Measurements from ENCODE around the gene ALDOB. TPM values are rescaled to one million over a fixed set of nuclear protein-coding genes. Genes with fewer than 3 reads are reported as not detected.
A peak's percentile ranks its signal among the peaks of the same experiment; 100 is the strongest.

ALDOB gene
- total and polyA plus RNA-seq, 2 experiments from 2014 or later: not detected

DNA sequence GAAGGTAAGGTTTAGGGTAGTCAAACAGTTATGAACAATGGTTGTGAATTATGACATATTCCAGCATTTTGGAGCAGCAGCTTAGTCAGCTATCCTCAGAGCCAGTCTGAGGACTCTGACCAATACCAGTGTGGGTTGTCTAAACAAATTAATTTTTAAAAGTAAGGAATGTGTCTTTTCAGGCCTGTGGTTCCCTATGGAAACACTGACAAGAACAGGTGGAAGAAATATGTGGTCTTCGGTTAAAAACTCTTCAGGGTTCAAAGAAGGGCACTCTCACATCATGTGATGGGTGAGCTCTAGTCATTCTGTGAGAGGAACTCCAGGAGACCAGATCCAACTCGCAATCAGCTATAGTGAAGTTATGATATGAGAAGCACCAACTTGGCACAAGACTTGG lies 33.5 kb upstream of the ALDOB start:
- Histone ChIP-seq H3F3A (replicated peaks; ENCODE audit: low read depth) (no peaks in the 10 kb centered on the region), H3K36me3 (ENCODE audit: insufficient read depth) (no peaks in the 10 kb centered on the region), H3K27me3 (ENCODE audit: insufficient read depth) (no peaks in the 10 kb centered on the region), H3K4me3 (no peak overlapping the region), H3K79me2 (replicated peaks; ENCODE audit: insufficient read depth) (no peaks in the 10 kb centered on the region), H4K20me1 (replicated peaks; ENCODE audit: insufficient read depth) (no peaks in the 10 kb centered on the region), H3K4me2 (0 out of 2 replicates have a peak overlapping the region, but pooled peaks have one; percentile 25), H3K4me1 (ENCODE audit: insufficient read depth) (peaks cover 32% of the 10 kb centered on the region), H2AFZ (no peak overlapping the region), H3K27ac (ENCODE audit: low read depth) (no peak overlapping the region), H3K9me2 (ENCODE audit: insufficient read depth) (no peaks in the 10 kb centered on the region)
- H3K27ac Mint-ChIP-seq: no peak overlapping the region; the same call in 1 of the 2 replicates
- TF ChIP-seq EZH2phosphoT487 (IDR thresholded peaks at IDR 0.05; ENCODE audit: unreplicated experiment) (no peak), NANOG (IDR thresholded peaks at IDR 0.05; ENCODE audit: borderline replicate concordance) (no peak), ZNF331 (CRISPR knock-in tag; IDR thresholded peaks at IDR 0.05; ENCODE audit: low read depth) (no peak), CREB1 (CRISPR knock-in tag; IDR thresholded peaks at IDR 0.05; ENCODE audit: low read depth) (no peak), JUNB (IDR thresholded peaks at IDR 0.05; ENCODE audit: unreplicated experiment) (no peak), ZNF114 (CRISPR knock-in tag; IDR thresholded peaks at IDR 0.05) (no peak), STAT1 (IDR thresholded peaks at IDR 0.05; ENCODE audit: unreplicated experiment) (no peak)
- TF ChIP-seq, protein P1, sequence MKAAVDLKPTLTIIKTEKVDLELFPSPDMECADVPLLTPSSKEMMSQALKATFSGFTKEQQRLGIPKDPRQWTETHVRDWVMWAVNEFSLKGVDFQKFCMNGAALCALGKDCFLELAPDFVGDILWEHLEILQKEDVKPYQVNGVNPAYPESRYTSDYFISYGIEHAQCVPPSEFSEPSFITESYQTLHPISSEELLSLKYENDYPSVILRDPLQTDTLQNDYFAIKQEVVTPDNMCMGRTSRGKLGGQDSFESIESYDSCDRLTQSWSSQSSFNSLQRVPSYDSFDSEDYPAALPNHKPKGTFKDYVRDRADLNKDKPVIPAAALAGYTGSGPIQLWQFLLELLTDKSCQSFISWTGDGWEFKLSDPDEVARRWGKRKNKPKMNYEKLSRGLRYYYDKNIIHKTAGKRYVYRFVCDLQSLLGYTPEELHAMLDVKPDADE (IDR thresholded peaks at IDR 0.05): no peak
- TF ChIP-seq, protein P2, sequence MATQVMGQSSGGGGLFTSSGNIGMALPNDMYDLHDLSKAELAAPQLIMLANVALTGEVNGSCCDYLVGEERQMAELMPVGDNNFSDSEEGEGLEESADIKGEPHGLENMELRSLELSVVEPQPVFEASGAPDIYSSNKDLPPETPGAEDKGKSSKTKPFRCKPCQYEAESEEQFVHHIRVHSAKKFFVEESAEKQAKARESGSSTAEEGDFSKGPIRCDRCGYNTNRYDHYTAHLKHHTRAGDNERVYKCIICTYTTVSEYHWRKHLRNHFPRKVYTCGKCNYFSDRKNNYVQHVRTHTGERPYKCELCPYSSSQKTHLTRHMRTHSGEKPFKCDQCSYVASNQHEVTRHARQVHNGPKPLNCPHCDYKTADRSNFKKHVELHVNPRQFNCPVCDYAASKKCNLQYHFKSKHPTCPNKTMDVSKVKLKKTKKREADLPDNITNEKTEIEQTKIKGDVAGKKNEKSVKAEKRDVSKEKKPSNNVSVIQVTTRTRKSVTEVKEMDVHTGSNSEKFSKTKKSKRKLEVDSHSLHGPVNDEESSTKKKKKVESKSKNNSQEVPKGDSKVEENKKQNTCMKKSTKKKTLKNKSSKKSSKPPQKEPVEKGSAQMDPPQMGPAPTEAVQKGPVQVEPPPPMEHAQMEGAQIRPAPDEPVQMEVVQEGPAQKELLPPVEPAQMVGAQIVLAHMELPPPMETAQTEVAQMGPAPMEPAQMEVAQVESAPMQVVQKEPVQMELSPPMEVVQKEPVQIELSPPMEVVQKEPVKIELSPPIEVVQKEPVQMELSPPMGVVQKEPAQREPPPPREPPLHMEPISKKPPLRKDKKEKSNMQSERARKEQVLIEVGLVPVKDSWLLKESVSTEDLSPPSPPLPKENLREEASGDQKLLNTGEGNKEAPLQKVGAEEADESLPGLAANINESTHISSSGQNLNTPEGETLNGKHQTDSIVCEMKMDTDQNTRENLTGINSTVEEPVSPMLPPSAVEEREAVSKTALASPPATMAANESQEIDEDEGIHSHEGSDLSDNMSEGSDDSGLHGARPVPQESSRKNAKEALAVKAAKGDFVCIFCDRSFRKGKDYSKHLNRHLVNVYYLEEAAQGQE (IDR thresholded peaks at IDR 0.05; ENCODE audit: unreplicated experiment): no peak
- DNase-seq (ENCODE audit: low spot score) (no peak), ATAC-seq (no peak)
- H3K36me3 Mint-ChIP-seq (ENCODE audit: low read depth): peaks cover 3% of the 10 kb centered on the region; the same call in 2 of the 3 replicates
- H3K4me3 Mint-ChIP-seq: no peak overlapping the region
- no peaks in the 10 kb centered on the region for H3K9me3 Mint-ChIP-seq
- peaks cover 33% of the 10 kb centered on the region for H3K4me1 Mint-ChIP-seq
- no peaks in the 10 kb centered on the region for H3K27me3 Mint-ChIP-seq (ENCODE audit: insufficient read depth, low read depth, poor library complexity)

DNA sequence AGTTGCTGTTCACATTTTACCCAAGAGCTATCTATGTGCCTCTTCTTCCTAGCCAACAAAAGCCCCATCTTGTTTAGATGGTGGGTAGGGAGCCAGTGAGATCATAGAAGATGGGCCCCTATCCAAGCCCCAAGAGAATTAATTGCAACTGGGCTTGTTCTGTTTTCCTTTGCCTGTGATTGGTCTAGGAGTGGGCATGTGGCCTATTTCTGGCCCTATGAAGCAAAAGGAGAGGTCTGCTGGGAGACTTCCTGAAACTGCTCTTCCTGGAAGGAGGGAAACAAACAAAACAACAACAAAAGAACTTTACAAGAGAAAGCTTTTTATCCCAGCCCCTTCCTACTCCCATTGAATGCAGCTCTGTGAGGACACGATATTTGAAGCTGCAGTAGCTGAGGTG lies 32.5 kb upstream of the ALDOB start:
- Histone ChIP-seq H3K36me3 (ENCODE audit: insufficient read depth) (no peaks in the 10 kb centered on the region), H3K27ac (ENCODE audit: low read depth) (0 out of 2 replicates have a peak overlapping the region, but pooled peaks have one; percentile 4), H3K4me2 (peak overlapping the region; percentile 25), H3F3A (replicated peaks; ENCODE audit: low read depth) (no peaks in the 10 kb centered on the region), H3K9me2 (ENCODE audit: insufficient read depth) (no peaks in the 10 kb centered on the region), H3K4me3 (no peak overlapping the region), H3K4me1 (ENCODE audit: insufficient read depth) (peaks cover 37% of the 10 kb centered on the region), H3K27me3 (ENCODE audit: insufficient read depth) (no peaks in the 10 kb centered on the region), H2AFZ (no peak overlapping the region), H3K79me2 (replicated peaks; ENCODE audit: insufficient read depth) (no peaks in the 10 kb centered on the region), H4K20me1 (replicated peaks; ENCODE audit: insufficient read depth) (no peaks in the 10 kb centered on the region)
- H3K36me3 Mint-ChIP-seq (ENCODE audit: low read depth): peaks cover 2% of the 10 kb centered on the region; the same call in 1 of the 3 replicates
- TF ChIP-seq JUNB (IDR thresholded peaks at IDR 0.05; ENCODE audit: unreplicated experiment): no peak
- no peaks in the 10 kb centered on the region for H3K9me3 Mint-ChIP-seq
- H3K27ac Mint-ChIP-seq: no peak overlapping the region; the same call in 1 of the 2 replicates
- peak; percentile 39 for DNase-seq (ENCODE audit: low spot score)
- H3K27me3 Mint-ChIP-seq (ENCODE audit: insufficient read depth, low read depth, poor library complexity): peaks cover 3% of the 10 kb centered on the region
- H3K4me1 Mint-ChIP-seq: peaks cover 38% of the 10 kb centered on the region
- peak; percentile 77 for ATAC-seq
- no peak overlapping the region for H3K4me3 Mint-ChIP-seq
